ENCODE data around the gene GGT7. TPM values are rescaled to one million over a fixed set of nuclear protein-coding genes. Genes with fewer than 3 reads are reported as not detected.

GGT7 gene
- total and polyA plus RNA-seq, 2 experiments from 2014 or later, result 32.3 to 53.8 TPM

DNA sequence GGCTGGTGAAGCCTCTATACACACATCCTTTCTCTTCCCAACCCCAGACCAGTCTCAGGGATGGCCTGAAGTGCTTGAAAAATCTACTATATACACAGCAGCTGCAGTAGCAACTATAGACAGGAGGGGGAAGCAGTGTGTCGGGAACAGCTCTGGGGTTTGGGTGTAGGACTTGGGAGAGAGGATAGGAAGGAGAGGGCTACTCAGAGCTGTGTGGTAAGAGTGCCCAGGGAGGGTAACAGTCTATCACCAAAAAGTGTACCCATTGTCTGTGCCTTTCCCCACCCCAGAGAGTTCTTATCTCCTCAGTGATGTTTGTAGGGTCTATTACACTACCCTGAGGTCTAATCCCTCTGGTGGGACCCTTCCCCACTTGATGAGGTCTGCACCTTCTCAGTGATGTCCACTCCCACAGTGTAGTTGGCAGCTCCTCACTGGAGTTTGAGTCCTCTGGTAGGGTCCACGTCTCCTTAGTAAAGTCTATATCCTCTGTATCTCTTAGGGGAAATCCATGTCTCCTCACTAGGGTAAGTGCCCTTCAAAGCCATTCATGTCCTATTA, 1.5 kb upstream of the GGT7 start:
- Histone ChIP-seq H3K4me1 (ENCODE audit: low read depth) (peaks cover 3% of the 10 kb centered on the region), H3K27me3 (no peaks in the 10 kb centered on the region), H3K9me3 (ENCODE audit: low read depth) (no peaks in the 10 kb centered on the region), H3K36me3 (no peaks in the 10 kb centered on the region), H3K27ac (peak overlapping the region; percentile 40), H3K4me3 (no peak overlapping the region)
- TF ChIP-seq, protein P1, sequence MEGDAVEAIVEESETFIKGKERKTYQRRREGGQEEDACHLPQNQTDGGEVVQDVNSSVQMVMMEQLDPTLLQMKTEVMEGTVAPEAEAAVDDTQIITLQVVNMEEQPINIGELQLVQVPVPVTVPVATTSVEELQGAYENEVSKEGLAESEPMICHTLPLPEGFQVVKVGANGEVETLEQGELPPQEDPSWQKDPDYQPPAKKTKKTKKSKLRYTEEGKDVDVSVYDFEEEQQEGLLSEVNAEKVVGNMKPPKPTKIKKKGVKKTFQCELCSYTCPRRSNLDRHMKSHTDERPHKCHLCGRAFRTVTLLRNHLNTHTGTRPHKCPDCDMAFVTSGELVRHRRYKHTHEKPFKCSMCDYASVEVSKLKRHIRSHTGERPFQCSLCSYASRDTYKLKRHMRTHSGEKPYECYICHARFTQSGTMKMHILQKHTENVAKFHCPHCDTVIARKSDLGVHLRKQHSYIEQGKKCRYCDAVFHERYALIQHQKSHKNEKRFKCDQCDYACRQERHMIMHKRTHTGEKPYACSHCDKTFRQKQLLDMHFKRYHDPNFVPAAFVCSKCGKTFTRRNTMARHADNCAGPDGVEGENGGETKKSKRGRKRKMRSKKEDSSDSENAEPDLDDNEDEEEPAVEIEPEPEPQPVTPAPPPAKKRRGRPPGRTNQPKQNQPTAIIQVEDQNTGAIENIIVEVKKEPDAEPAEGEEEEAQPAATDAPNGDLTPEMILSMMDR (IDR thresholded peaks at IDR 0.05; ENCODE audit: low read depth, low read length), result peak; percentile 97
- DNase-seq (ENCODE audit: low read depth in 1 of 2, low spot score in 1 of 2), result peak; percentile 88 to 93

DNA sequence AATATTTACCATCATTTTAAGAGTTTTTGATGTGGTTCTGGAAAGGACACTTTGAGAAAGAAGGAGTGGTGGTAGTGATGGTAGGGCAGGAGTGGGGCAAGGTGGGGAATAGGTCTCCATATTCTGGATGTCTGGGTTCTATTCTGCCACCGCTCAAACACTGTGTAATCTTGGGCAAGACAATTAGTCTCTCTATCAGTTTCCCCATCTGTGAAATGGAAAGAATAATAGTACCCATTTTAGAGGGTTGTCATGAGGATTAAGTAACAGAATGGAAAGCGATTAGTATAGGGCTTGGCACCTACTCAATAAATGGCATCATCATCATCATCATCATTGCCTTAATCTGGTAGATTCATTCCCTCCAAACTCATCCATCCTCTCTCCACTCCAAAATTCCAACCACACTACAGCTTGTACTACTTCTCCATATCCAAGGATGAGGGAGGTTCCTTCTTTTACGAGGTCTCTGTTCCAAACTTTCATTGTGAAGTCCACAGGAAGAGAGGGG, 982 bp upstream of the GGT7 start:
- Histone ChIP-seq H3K9me3 (ENCODE audit: low read depth) (no peaks in the 10 kb centered on the region), H3K36me3 (no peaks in the 10 kb centered on the region), H3K27me3 (no peaks in the 10 kb centered on the region), H3K4me1 (ENCODE audit: low read depth) (peaks cover 3% of the 10 kb centered on the region), H3K4me3 (no peak overlapping the region), H3K27ac (no peak overlapping the region)
- TF ChIP-seq, protein P1 (IDR thresholded peaks at IDR 0.05; ENCODE audit: low read depth, low read length), result no peak
- DNase-seq (ENCODE audit: low read depth in 1 of 2, low spot score in 1 of 2), result no peak

DNA sequence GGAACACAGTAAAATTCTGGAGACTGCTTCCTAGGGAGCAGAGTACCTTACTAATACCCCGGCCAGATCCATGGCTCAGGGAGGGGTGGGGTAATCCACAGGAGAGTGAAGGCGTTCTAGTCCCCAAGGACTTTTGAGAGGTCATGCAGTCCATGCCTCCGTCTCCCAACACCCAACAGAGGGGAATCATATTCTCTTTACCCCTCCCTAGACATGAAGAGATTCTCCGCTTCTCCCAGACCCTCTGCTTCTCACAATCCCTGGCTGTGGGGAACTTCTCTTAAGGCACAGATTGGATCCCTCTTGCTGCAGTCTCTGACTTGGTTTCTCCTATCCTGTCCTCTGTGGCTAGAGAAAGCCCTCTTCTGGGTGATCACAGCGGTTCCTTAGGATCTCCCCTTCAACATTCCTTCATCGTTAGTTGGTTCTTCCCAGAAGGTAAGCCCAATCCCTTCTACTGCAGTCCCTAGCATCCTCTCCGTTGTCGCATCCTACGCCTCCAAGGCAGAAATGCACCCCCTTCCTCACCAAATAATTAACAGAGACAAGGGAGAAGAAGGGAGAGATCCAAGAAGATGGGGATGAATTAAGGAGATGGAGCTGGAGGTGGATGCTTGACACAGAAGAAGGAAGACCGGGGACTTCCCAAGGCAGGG, 562 bp downstream of the GGT7 start:
- Histone ChIP-seq H3K27ac (no peak overlapping the region), H3K27me3 (no peaks in the 10 kb centered on the region), H3K9me3 (ENCODE audit: low read depth) (no peaks in the 10 kb centered on the region), H3K4me1 (ENCODE audit: low read depth) (peaks cover 3% of the 10 kb centered on the region), H3K36me3 (no peaks in the 10 kb centered on the region), H3K4me3 (peak overlapping the region; percentile 69)
- TF ChIP-seq, protein P1 (IDR thresholded peaks at IDR 0.05; ENCODE audit: low read depth, low read length), result no peak
- DNase-seq (ENCODE audit: low read depth in 1 of 2, low spot score in 1 of 2), result no peak

DNA sequence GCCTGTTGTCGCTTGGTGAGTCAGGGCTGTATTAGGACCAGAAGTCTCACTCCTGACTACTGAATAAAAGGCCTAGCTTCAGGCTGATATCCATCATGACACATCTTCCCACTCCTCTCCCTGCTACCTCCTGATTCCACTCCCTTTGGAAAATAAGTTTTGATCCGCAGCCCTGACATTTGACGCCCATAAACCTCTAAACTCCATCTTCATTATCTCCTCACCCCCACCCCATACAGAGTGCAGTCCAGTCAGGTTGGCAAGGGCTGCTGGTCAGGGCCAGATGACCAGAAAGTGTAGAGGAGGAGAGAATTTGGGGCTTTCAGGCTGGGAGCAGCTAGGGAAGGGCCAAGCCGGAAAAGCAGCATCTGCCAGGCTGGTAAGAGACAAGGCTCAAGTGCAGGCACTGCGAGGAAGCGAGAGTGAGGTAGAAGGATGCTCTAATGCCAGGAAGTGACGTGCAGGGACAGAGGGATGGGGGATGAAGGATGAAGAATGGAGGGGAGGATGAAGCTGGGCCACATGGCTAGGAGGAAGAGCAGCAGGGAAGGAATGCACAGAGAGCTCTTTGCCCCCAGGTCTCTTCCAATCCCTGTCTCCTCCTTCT, 1.2 kb downstream of the GGT7 start:
- peaks cover 3% of the 10 kb centered on the region for H3K4me1 ChIP-seq (ENCODE audit: low read depth)
- no peaks in the 10 kb centered on the region for H3K9me3 ChIP-seq (ENCODE audit: low read depth)
- H3K36me3 ChIP-seq, result no peaks in the 10 kb centered on the region
- no peak for DNase-seq (ENCODE audit: low read depth in 1 of 2, low spot score in 1 of 2)
- H3K4me3 ChIP-seq, result peak overlapping the region; percentile 69
- H3K27me3 ChIP-seq, result no peaks in the 10 kb centered on the region
- TF ChIP-seq, protein P1 (IDR thresholded peaks at IDR 0.05; ENCODE audit: low read depth, low read length), result no peak
- no peak overlapping the region for H3K27ac ChIP-seq

DNA sequence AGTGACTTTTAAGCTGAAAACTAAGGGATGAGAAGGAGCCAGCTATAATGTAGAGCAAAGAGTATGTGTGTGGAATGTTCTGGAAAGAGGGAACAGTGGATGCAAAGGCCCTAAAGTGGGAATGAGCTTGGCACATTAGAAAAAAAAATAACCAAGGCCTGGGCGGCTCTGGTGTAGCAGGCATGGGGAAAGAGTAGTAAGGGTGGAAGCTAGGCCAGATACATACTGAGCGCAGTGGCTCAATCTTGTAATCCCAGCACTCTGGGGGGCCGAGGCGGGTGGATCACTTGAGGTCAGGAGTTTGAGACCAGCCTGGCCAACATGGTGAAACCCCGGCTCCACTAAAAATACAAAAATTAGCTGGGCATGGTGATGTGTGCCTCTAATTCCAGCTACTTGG, 8.4 kb downstream of the GGT7 start:
- DNase-seq (ENCODE audit: low read depth in 1 of 2, low spot score in 1 of 2), result no peak
- Histone ChIP-seq H3K36me3 (peaks cover 2% of the 10 kb centered on the region), H3K9me3 (ENCODE audit: low read depth) (no peaks in the 10 kb centered on the region), H3K4me1 (ENCODE audit: low read depth) (no peaks in the 10 kb centered on the region), H3K4me3 (no peak overlapping the region), H3K27me3 (no peaks in the 10 kb centered on the region), H3K27ac (no peak overlapping the region)
- TF ChIP-seq, protein P1 (IDR thresholded peaks at IDR 0.05; ENCODE audit: low read depth, low read length), result no peak
